Measurements from ENCODE around the gene CHAD.

CHAD gene

GRCh38 chr17:50480142-50480764, 11.6 kb upstream of the CHAD start:
- TF ChIP-seq CSRNP3 (CRISPR knock-in tag; IDR thresholded peaks at IDR 0.05) (no peak), GLIS3 (CRISPR knock-in tag; IDR thresholded peaks at IDR 0.05) (no peak), PATZ1 (CRISPR knock-in tag; IDR thresholded peaks at IDR 0.05; ENCODE audit: borderline replicate concordance) (no peak), ISL1 (CRISPR knock-in tag; IDR thresholded peaks at IDR 0.05) (no peak), CREB5 (CRISPR knock-in tag; IDR thresholded peaks at IDR 0.05; ENCODE audit: low read depth) (no peak), CSDC2 (CRISPR knock-in tag; IDR thresholded peaks at IDR 0.05) (no peak), ZNF8 (CRISPR knock-in tag; IDR thresholded peaks at IDR 0.05) (no peak), TOX (CRISPR knock-in tag; IDR thresholded peaks at IDR 0.05; ENCODE audit: borderline replicate concordance) (no peak), OSR1 (CRISPR knock-in tag; IDR thresholded peaks at IDR 0.05) (no peak), ESRRG (CRISPR knock-in tag; IDR thresholded peaks at IDR 0.05) (no peak), ARNTL (CRISPR knock-in tag; IDR thresholded peaks at IDR 0.05; ENCODE audit: borderline replicate concordance, low read depth) (no peak), SNAI2 (CRISPR knock-in tag; IDR thresholded peaks at IDR 0.05) (no peak), PPARA (CRISPR knock-in tag; IDR thresholded peaks at IDR 0.05; ENCODE audit: borderline replicate concordance) (no peak), ZC3H10 (CRISPR knock-in tag; IDR thresholded peaks at IDR 0.05) (no peak), ZFP3 (CRISPR knock-in tag; IDR thresholded peaks at IDR 0.05) (no peak), ZFP30 (CRISPR knock-in tag; IDR thresholded peaks at IDR 0.05) (no peak), TCF4 (CRISPR knock-in tag; IDR thresholded peaks at IDR 0.05; ENCODE audit: borderline replicate concordance) (no peak), POU6F1 (CRISPR knock-in tag; IDR thresholded peaks at IDR 0.05; ENCODE audit: borderline replicate concordance, low read depth) (no peak), ZNF565 (CRISPR knock-in tag; conservative IDR thresholded peaks at IDR 0.05; ENCODE audit: low read depth) (no peak), TSHZ2 (CRISPR knock-in tag; IDR thresholded peaks at IDR 0.05) (no peak)
- no peak for ATAC-seq

- peak; percentile 83 for ATAC-seq
- no peak for TF ChIP-seq ISL1 (CRISPR knock-in tag; IDR thresholded peaks at IDR 0.05)
- TF ChIP-seq GLIS3 (CRISPR knock-in tag; IDR thresholded peaks at IDR 0.05), result no peak
- TF ChIP-seq PPARA (CRISPR knock-in tag; IDR thresholded peaks at IDR 0.05; ENCODE audit: borderline replicate concordance), result no peak
These were observed 11.0 kb upstream of the CHAD start for GRCh38 chr17:50479522-50480141.

Data from SK-N-SH treated with all-trans-retinoic acid at 6 μM for 48 hours (cell line).